ENCODE measurements around the gene PAPPA. TPM values are rescaled to one million over a fixed set of nuclear protein-coding genes. Genes with fewer than 3 reads are reported as not detected.

Gene PAPPA
- total and polyA plus RNA-seq, 2 of the 8 experiments (the other 6 are each of a cell fraction or from before 2014, with no cell fraction given): 0.18 to 0.63 TPM

DNA sequence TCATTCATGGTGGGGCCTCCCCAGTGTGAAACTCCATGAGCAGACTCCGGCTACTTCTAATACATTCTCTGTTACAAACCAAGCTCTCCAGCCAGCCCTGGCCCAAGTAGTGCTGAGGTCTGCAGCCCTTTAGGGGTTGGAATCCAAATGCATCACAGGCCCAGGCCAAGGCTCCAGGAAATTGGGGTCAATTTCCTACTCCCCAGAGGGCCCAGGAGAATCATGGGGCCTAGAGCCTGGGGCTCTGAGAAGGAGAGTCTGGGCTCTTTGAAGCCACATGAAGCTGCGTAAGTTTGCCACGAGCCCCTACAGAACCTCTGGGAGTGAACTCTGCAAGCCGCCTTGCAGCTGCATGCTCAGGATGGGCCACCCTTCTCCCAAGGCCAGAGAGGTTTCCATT lies 206.4 kb downstream of the PAPPA start:
- H2BK120ac ChIP-seq (replicated peaks; ENCODE audit: low read depth, low read length): no peak overlapping the region
- no peak for TF ChIP-seq EGR1 (IDR thresholded peaks at IDR 0.05; ENCODE audit: borderline replicate concordance, low read depth, low read length)
- no peak for TF ChIP-seq TBP (IDR thresholded peaks at IDR 0.05; ENCODE audit: low read depth, low read length)
- TF ChIP-seq GABPA (IDR thresholded peaks at IDR 0.05; ENCODE audit: borderline replicate concordance, insufficient read depth, low read length): no peak
- TF ChIP-seq NRF1 (IDR thresholded peaks at IDR 0.05; ENCODE audit: low read depth, low read length): no peak
- POLR2A ChIA-PET (ENCODE audit: partially characterized antibody): no interaction called here
- no peaks in the 10 kb centered on the region for H3K79me2 ChIP-seq (ENCODE audit: control insufficient read depth in 1 of 2, insufficient read depth in 2 of 2, low read length in 2 of 2)
- no peak overlapping the region for H4K8ac ChIP-seq (ENCODE audit: extremely low read depth, insufficient read depth, low read length)
- H3K36me3 ChIP-seq (ENCODE audit: control insufficient read depth in 2 of 4, insufficient read depth in 4 of 4, low read length in 3 of 4): no peaks in the 10 kb centered on the region
- H3K4me3 ChIP-seq (ENCODE audit: extremely low read depth in 1 of 4, insufficient read depth in 2 of 4, low read depth in 3 of 4, low read length in 4 of 4): no peak overlapping the region
- H3K23me2 ChIP-seq (ENCODE audit: low read depth, low read length): no peaks in the 10 kb centered on the region
- H3K14ac ChIP-seq (ENCODE audit: insufficient read length): no peak overlapping the region
- no peak for DNase-seq (ENCODE audit: low read depth in 1 of 2, low spot score in 2 of 2)
- no peak overlapping the region for H2BK15ac ChIP-seq (ENCODE audit: low read length)
- peaks cover 0 to 1% of the 10 kb centered on the region in 2 experiments for H4K20me1 ChIP-seq (replicated peaks in 1 of 2; ENCODE audit: control insufficient read depth in 1 of 2, insufficient read depth in 2 of 2, low read length in 2 of 2)
- H3K9me3 ChIP-seq (ENCODE audit: insufficient read depth in 2 of 2, low read depth in 1 of 2, low read length in 1 of 2): no peaks in the 10 kb centered on the region
- H2AK5ac ChIP-seq (ENCODE audit: low read depth, low read length): no peak overlapping the region
- no peak for FAIRE-seq
- no peak overlapping the region for H3K18ac ChIP-seq (ENCODE audit: extremely low read depth, low read length)
- peaks cover 0 to 2% (median under 1%) of the 10 kb centered on the region in 4 experiments; a peak in 2 of 7 replicates for H3K4me1 ChIP-seq (replicated peaks in 1 of 4; ENCODE audit: control insufficient read depth in 3 of 4, insufficient read depth in 4 of 4, low read length in 3 of 4)
- H3K27me3 ChIP-seq (replicated peaks in 1 of 4; ENCODE audit: control insufficient read depth in 3 of 4, extremely low read depth in 1 of 4, insufficient read depth in 3 of 4, low read length in 3 of 4): no peaks in the 10 kb centered on the region; a peak in 1 of 7 replicates
- no peak overlapping the region for H3K56ac ChIP-seq (replicated peaks; ENCODE audit: insufficient read length, low read depth, low read length)
- H2BK20ac ChIP-seq (ENCODE audit: low read length): no peak overlapping the region
- no peak overlapping the region for H3K4me2 ChIP-seq (ENCODE audit: insufficient read depth in 1 of 2, low read depth in 2 of 2, low read length in 2 of 2)
- CTCF ChIA-PET (ENCODE audit: partially characterized antibody): interaction anchor here (1.5 to 5.8 kb wide), 3 partner anchors 8 to 134 kb away, joined by 3 to 22 read pairs (median 4); no protein-coding TSS in a partner anchor
- 67% methylated on average over 4 of the region's 4 CpGs; no CpG with 5 or more reads in 1 of the 2 experiments for WGBS, 2 experiments (ENCODE audit: extremely low coverage in 1 of 2, insufficient coverage in 1 of 2, insufficient read length in 1 of 2, insufficient replicate concordance in 2 of 2, low coverage in 1 of 2, low lambda C conversion rate in 2 of 2, missing lambda C conversion rate in 1 of 2)
- H3K27ac ChIP-seq (ENCODE audit: low read depth, low read length): no peak overlapping the region
- H3K9ac ChIP-seq (replicated peaks in 1 of 4; ENCODE audit: extremely low read depth in 1 of 4, low read depth in 3 of 4, low read length in 3 of 4): no peak overlapping the region
- H2BK5ac ChIP-seq (ENCODE audit: low read depth, low read length): no peak overlapping the region
- H2BK12ac ChIP-seq (ENCODE audit: low read depth, low read length): no peak overlapping the region
- H4K5ac ChIP-seq (ENCODE audit: insufficient read length, low read depth, low read length): no peak overlapping the region
- H4K91ac ChIP-seq (replicated peaks; ENCODE audit: insufficient read length, low read length): no peak overlapping the region
- no peak overlapping the region for H3K4ac ChIP-seq (replicated peaks; ENCODE audit: insufficient read length, low read depth, low read length)
- H2AFZ ChIP-seq (ENCODE audit: low read length): no peak overlapping the region
- no peaks in the 10 kb centered on the region for H3K79me1 ChIP-seq (ENCODE audit: low read depth, low read length)
- H3K23ac ChIP-seq (ENCODE audit: insufficient read length): no peak overlapping the region

Data from H1 (cell line).